CD4-positive, alpha-beta T cell treated with Interleukin-12 subunit alpha and Interleukin-12 subunit beta, for 1 hour (primary cell): ENCODE data around the gene PIK3R3.

ENCODE experiments used
- DNase-seq: peaks from one replicate; pipeline ENCODE4 v3.0.0-alpha.2; 2020

PIK3R3 gene

GRCh38 chr1:46132529-46133180 is at the start of gene PIK3R3:
Gene PIK3R3 (minus strand): TSS chr1:46132629. CDS start chr1:46131952, 677 bp downstream.
- peak; percentile 95 for DNase-seq

- DNase-seq = no peak
Observed at GRCh38 chr1:46181343-46182260, 49.2 kb upstream of the PIK3R3 start.

- no peak for DNase-seq
Observed at GRCh38 chr1:46180082-46180616, 47.7 kb upstream of the PIK3R3 start.

GRCh38 chr1:46179138-46180081 is 47.0 kb upstream of the PIK3R3 start:
- peak; percentile 69 for DNase-seq

GRCh38 chr1:46176211-46176865 is 43.9 kb upstream of the PIK3R3 start, which contains the start of gene P3R3URF:
Gene P3R3URF (minus strand): TSS chr1:46176488. CDS start chr1:46176471, 17 bp downstream.
- no peak for DNase-seq

GRCh38 chr1:46175243-46175642 is 42.8 kb upstream of the PIK3R3 start:
- no peak for DNase-seq

- DNase-seq = no peak
Observed at GRCh38 chr1:46174448-46175231, 42.2 kb upstream of the PIK3R3 start, which contains the start of gene TSPAN1. Gene TSPAN1 (plus strand): TSS chr1:46175087. CDS start chr1:46181108, 6,021 bp downstream.

- DNase-seq = no peak
Observed at GRCh38 chr1:46173361-46173856, 41.0 kb upstream of the PIK3R3 start.

GRCh38 chr1:46172321-46172720 is 39.9 kb upstream of the PIK3R3 start:
- no peak for DNase-seq

- DNase-seq = no peak
Observed at GRCh38 chr1:46171871-46172270, 39.4 kb upstream of the PIK3R3 start.

GRCh38 chr1:46171351-46171750 is 38.9 kb upstream of the PIK3R3 start:
- DNase-seq = no peak

- DNase-seq = no peak
Observed at GRCh38 chr1:46169811-46170454, 37.5 kb upstream of the PIK3R3 start.

GRCh38 chr1:46168477-46168876 is 36.0 kb upstream of the PIK3R3 start:
- no peak for DNase-seq

- peak; percentile 36 for DNase-seq
Observed at GRCh38 chr1:46166521-46167462, 34.4 kb upstream of the PIK3R3 start.

GRCh38 chr1:46160212-46160611 is 27.8 kb upstream of the PIK3R3 start:
- DNase-seq = no peak

GRCh38 chr1:46159516-46159915 is 27.1 kb upstream of the PIK3R3 start:
- no peak for DNase-seq

- no peak for DNase-seq
Observed at GRCh38 chr1:46158312-46159281, 26.2 kb upstream of the PIK3R3 start.

GRCh38 chr1:46157916-46158311 is 25.5 kb upstream of the PIK3R3 start:
- DNase-seq = no peak
